K562 (cell line): Measurements from ENCODE around the gene GDF2. TPM values are rescaled to one million over a fixed set of nuclear protein-coding genes. Genes with fewer than 3 reads are reported as not detected.

Experiments used
- ATAC-seq: fragments of 200-7000 bp; cut with Tn5 transposase; 3 replicates; pipeline ENCODE4 v1.9.1; 2020; ENCODE audit warnings: moderate library complexity
- BruUV-seq: library from RNA; stranded (reverse); fragments of 400-500 nt; replicated peaks from 2 replicates; lab custom pipeline; 2021; lab: Mats Ljungman, UMichigan
- CTCF ChIA-PET: fragments of 300-600 bp; formaldehyde crosslinking; extraction: SDS; loops from one replicate; lab custom pipeline; 2021; ENCODE audit warnings: low intra/inter-chr PET ratio; lab: Yijun Ruan, JAX
- POLR2A ChIA-PET: fragments of 300-600, 350-650 bp; sonication (Branson Sonifier 250); formaldehyde crosslinking; extraction: SDS; loops from one replicate; lab custom pipeline; 2021; ENCODE audit warnings: antibody characterized with exemption, inconsistent platforms; lab: Yijun Ruan, JAX
- DNase-seq, 4 experiments: peaks; one replicate each; pipeline versions ENCODE4 v3.0.0 to v3.0.0-alpha.2; 2011 to 2018; ENCODE audit warnings: low spot score in 3 of 4, mixed read lengths in 3 of 4; ENCODE audit errors: extremely low read depth in 1 of 4
- FAIRE-seq: peaks from 2 replicates; lab custom pipeline; 2011; peaks lifted over from hg19 to GRCh38; lab: Jason Lieb, UNC
- H2AFZ ChIP-seq: 2 replicates; pipeline ENCODE4 v1.6.0; 2011; ENCODE audit warnings: low read depth, low read length, control low read depth, inconsistent platforms
- H3K27ac ChIP-seq: fragments of 200-600 bp; 3 replicates; pipeline ENCODE4 v1.8.0; 2011; ENCODE audit warnings: low read depth, mild to moderate bottlenecking, control low read depth, inconsistent platforms, low read length, moderate library complexity, mixed read lengths; ENCODE audit errors: extremely low read depth
- H3K27me3 ChIP-seq, 2 experiments: fragments of 300-600 bp in 1 of 2; 2 replicates in 1 of 2; 3 replicates in 1 of 2; pipeline versions ENCODE4 v1.6.0 to v1.8.0; 2011; ENCODE audit warnings: inconsistent platforms in 2 of 2, low read length in 2 of 2, mild to moderate bottlenecking in 1 of 2, mixed read lengths in 1 of 2, moderate library complexity in 1 of 2; ENCODE audit not compliant: control insufficient read depth in 2 of 2, insufficient read depth in 2 of 2
- H3K36me3 ChIP-seq: fragments of 300-600 bp; 3 replicates; pipeline ENCODE4 v1.8.0; 2011; ENCODE audit warnings: mild to moderate bottlenecking, low read length, inconsistent platforms; ENCODE audit not compliant: control insufficient read depth, insufficient read depth
- H3K4me1 ChIP-seq, 2 experiments: fragments of 200-600 bp in 1 of 2; replicated peaks in 1 of 2; 2 replicates in 1 of 2; 3 replicates in 1 of 2; pipeline versions ENCODE4 v1.5.1 to v1.8.0; 2011; ENCODE audit warnings: inconsistent platforms in 2 of 2, low read length in 2 of 2, mild to moderate bottlenecking in 1 of 2, mixed read lengths in 1 of 2, moderate library complexity in 1 of 2; ENCODE audit not compliant: control insufficient read depth in 2 of 2, insufficient read depth in 2 of 2
- H3K4me2 ChIP-seq: 2 replicates; pipeline ENCODE4 v1.6.1; 2011; ENCODE audit warnings: low read length, control low read depth, inconsistent platforms, mixed read lengths; ENCODE audit not compliant: insufficient read depth
- H3K4me3 ChIP-seq: fragments of 200-600 bp; sonication (generic), shearing (Covaris generic); 2 replicates; pipeline ENCODE4 v1.5.1; 2016; ENCODE audit warnings: control low read depth, inconsistent platforms
- H3K79me2 ChIP-seq: fragments of 200-600 bp; 3 replicates; pipeline ENCODE4 v1.8.0; 2011; ENCODE audit warnings: low read length, inconsistent platforms; ENCODE audit not compliant: control insufficient read depth, insufficient read depth
- H3K9ac ChIP-seq, 2 experiments: 2 replicates each; pipeline versions ENCODE4 v1.6.0 to v1.6.1; 2011; ENCODE audit warnings: low read depth in 2 of 2, low read length in 2 of 2, control low read depth in 1 of 2, inconsistent platforms in 1 of 2, mild to moderate bottlenecking in 1 of 2, mixed read lengths in 1 of 2; ENCODE audit not compliant: insufficient read depth in 1 of 2
- H3K9me1 ChIP-seq: one replicate; pipeline ENCODE4 v1.6.0; 2011; ENCODE audit warnings: inconsistent platforms, mild to moderate bottlenecking, low read length, moderate library complexity; ENCODE audit not compliant: control insufficient read depth, insufficient read depth
- H3K9me3 ChIP-seq: replicated peaks from 2 replicates; pipeline ENCODE4 v1.5.1; 2011; ENCODE audit warnings: low read depth, low read length, inconsistent platforms; ENCODE audit not compliant: control insufficient read depth, insufficient read depth
- H4K20me1 ChIP-seq: replicated peaks from 2 replicates; pipeline ENCODE4 v1.6.1; 2011; ENCODE audit warnings: low read length, inconsistent platforms, mixed read lengths; ENCODE audit not compliant: control insufficient read depth, insufficient read depth
- PRMT5 ChIP-seq: sonication (generic); formaldehyde crosslinking; IDR thresholded peaks from 2 replicates; pipeline ENCODE4 v1.5.0; 2020; ENCODE audit warnings: missing genetic modification reagents
- RBM25 ChIP-seq: fragments of 200-400 bp; formaldehyde crosslinking; IDR thresholded peaks from 2 replicates; pipeline ENCODE4 v1.6.1; 2018; ENCODE audit warnings: low read length, low read depth, moderate library complexity; ENCODE audit not compliant: severe bottlenecking
- SRSF7 ChIP-seq: fragments of 200-400 bp; formaldehyde crosslinking; optimal IDR thresholded peaks from 2 replicates; pipeline ENCODE3; 2017; ENCODE audit warnings: mild to moderate bottlenecking, low read depth, low read length
- ZNF239 ChIP-seq: fragments of 250-450 bp; sonication (Bioruptor Pico); IDR thresholded peaks from 2 replicates; pipeline ENCODE4 v1.4.0; 2020; ENCODE audit warnings: mild to moderate bottlenecking
- WGBS: fragments of 100-300 bp; shearing (Covaris generic); methylation state at CpG from one replicate; pipeline ENCODE4 v1.1.6; 2016; ENCODE audit warnings: low coverage, mixed read lengths; ENCODE audit not compliant: insufficient coverage; ENCODE audit errors: missing lambda C conversion rate; 5-methylcytosine and 5-hydroxymethylcytosine counted together
- in situ Hi-C: fragments of 300-500 bp; cut with MboI; formaldehyde crosslinking; loops from 4 replicates; pipeline ENCODE4 v1.15.0; 2018; ENCODE audit warnings: inconsistent platforms, mixed read lengths
- intact Hi-C: fragments of 100-400 bp; cut with micrococcal nuclease; formaldehyde crosslinking; loops from 2 replicates; pipeline ENCODE4 v1.14.2; 2022
- polyA plus RNA-seq, 8 experiments: library from polyadenylated mRNA; depleted of rRNA in 4 of 8; stranded (reverse) in 5 of 8; unstranded in 3 of 8; fragments of >200 nt; fragmentation: Nextera tagmentation in 2 of 8; fragmentation: Illumina TruSeq in 1 of 8; extraction: Ambion mirVana in 2 of 8; extraction: Trizol in 1 of 8; gene quantifications; 2 replicates each; pipeline versions ENCODE4 v1.2.1 to v1.2.3, GENCODE V29; 2011 to 2014; ENCODE audit warnings: inconsistent platforms in 1 of 8, missing spikeins in 1 of 8
- total RNA-seq, 7 experiments: library from RNA; depleted of rRNA in 6 of 7; stranded (reverse); fragments of >200 nt in 6 of 7; fragmentation: Illumina TruSeq in 2 of 7; extraction: Trizol in 2 of 7; gene quantifications; 2 replicates each; pipeline versions ENCODE4 v1.2.1 to v1.2.3, GENCODE V29; 2011 to 2021; ENCODE audit warnings: low replicate concordance in 1 of 7
- TF ChIP-seq, protein P1 (sequence below): fragments of 450-650 bp; formaldehyde crosslinking; IDR thresholded peaks from 2 replicates; pipeline ENCODE4 v1.4.0; 2022; ENCODE audit warnings: missing genetic modification characterization

Gene GDF2
- total and polyA plus RNA-seq, 9 of the 15 experiments (the other 6 are each of a cell fraction or from before 2014, with no cell fraction given) = 0.08 to 0.58 (median 0.27) TPM; not detected in 2

DNA sequence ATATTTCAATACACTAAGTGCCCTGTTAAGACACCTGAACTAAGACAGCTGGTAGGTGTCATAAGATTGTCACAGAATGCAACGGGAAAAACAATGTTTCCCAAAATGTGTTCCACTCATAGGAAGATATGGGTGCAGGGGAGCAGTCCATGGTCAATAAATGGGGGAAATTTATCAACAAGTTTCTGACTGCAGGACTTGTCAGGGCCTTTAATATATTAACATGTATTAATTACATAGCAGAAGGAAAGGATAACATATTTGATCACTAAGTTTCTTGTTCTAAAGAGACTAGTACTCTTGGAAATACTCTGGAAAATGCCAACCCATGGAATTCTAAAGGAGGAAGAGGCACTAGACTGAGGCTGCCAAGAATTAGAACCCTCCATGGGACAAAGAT lies 32.6 kb downstream of the GDF2 start:
- intact Hi-C loops = no loop called here
- Histone ChIP-seq H3K36me3 (no peaks in the 10 kb centered on the region), H3K9me1 (no peaks in the 10 kb centered on the region), H3K4me3 (no peak overlapping the region), H3K4me2 (no peak overlapping the region), H3K79me2 (no peaks in the 10 kb centered on the region), H3K9me3 (no peaks in the 10 kb centered on the region), H3K27me3 (peaks cover 20 to 60% of the 10 kb centered on the region in 2 experiments), H3K4me1 (peaks cover 0 to 12% of the 10 kb centered on the region in 2 experiments; a peak in 1 of 5 replicates), H3K9ac (no peak overlapping the region), H3K27ac (no peak overlapping the region)
- no TSS peak for BruUV-seq
- in situ Hi-C loops = no loop called here
- WGBS = 0% methylated on average over 1 of the region's 1 CpG
- no peak for FAIRE-seq
- no peak for ATAC-seq
- ChIA-PET POLR2A (interaction anchor here (0.9 kb wide), 1 partner anchor 14 kb away, joined by 3 read pairs; no protein-coding TSS in a partner anchor), CTCF (no interaction called here)
- no peak for TF ChIP-seq PRMT5 (CRISPR knock-in tag)
- TF ChIP-seq RBM25 = peak; percentile 76
- TF ChIP-seq, protein P1, sequence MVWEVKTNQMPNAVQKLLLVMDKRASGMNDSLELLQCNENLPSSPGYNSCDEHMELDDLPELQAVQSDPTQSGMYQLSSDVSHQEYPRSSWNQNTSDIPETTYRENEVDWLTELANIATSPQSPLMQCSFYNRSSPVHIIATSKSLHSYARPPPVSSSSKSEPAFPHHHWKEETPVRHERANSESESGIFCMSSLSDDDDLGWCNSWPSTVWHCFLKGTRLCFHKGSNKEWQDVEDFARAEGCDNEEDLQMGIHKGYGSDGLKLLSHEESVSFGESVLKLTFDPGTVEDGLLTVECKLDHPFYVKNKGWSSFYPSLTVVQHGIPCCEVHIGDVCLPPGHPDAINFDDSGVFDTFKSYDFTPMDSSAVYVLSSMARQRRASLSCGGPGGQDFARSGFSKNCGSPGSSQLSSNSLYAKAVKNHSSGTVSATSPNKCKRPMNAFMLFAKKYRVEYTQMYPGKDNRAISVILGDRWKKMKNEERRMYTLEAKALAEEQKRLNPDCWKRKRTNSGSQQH (CRISPR knock-in tag) = no peak
- TF ChIP-seq SRSF7 = no peak
- TF ChIP-seq ZNF239 (CRISPR knock-in tag) = peak; percentile 98
- TF ChIP-seq, all 486 proteins: peak for 2
- DNase-seq = no peak
- peaks cover 25% of the 10 kb centered on the region for H4K20me1 ChIP-seq
- H2AFZ ChIP-seq = no peak overlapping the region
